PFSK-1 (cell line): ENCODE data around the gene ARHGAP25.

Experiments
- FOXP2 ChIP-seq: optimal IDR thresholded peaks from 2 replicates; pipeline ENCODE3; 2011; ENCODE audit warnings: borderline replicate concordance, control low read depth, inconsistent platforms; ENCODE audit not compliant: insufficient read depth; ENCODE audit errors: extremely low read length, extremely low read depth
- POLR2AphosphoS5 ChIP-seq: IDR thresholded peaks from 2 replicates; pipeline ENCODE4 v1.6.1; 2012; ENCODE audit warnings: low read depth, mild to moderate bottlenecking, control low read depth, low read length, moderate library complexity
- SIN3A ChIP-seq: IDR thresholded peaks from 2 replicates; pipeline ENCODE4 v1.6.1; 2012; ENCODE audit warnings: mild to moderate bottlenecking, low read length, moderate library complexity, borderline replicate concordance; ENCODE audit not compliant: insufficient read depth
- TAF1 ChIP-seq: IDR thresholded peaks from 2 replicates; pipeline ENCODE4 v1.6.1; 2012; ENCODE audit warnings: low read length, control low read depth, borderline replicate concordance; ENCODE audit not compliant: insufficient read depth
- TF ChIP-seq, protein P1 (sequence below), 2 experiments: IDR thresholded peaks; 2 replicates each; pipeline versions ENCODE4 v1.6.1 to v1.8.0; 2011 to 2012; ENCODE audit warnings: low read depth in 2 of 2, low read length in 2 of 2, control low read depth in 1 of 2, inconsistent platforms in 1 of 2, mild to moderate bottlenecking in 1 of 2, moderate library complexity in 1 of 2; ENCODE audit not compliant: insufficient read depth in 1 of 2

The ARHGAP25 gene

DNA sequence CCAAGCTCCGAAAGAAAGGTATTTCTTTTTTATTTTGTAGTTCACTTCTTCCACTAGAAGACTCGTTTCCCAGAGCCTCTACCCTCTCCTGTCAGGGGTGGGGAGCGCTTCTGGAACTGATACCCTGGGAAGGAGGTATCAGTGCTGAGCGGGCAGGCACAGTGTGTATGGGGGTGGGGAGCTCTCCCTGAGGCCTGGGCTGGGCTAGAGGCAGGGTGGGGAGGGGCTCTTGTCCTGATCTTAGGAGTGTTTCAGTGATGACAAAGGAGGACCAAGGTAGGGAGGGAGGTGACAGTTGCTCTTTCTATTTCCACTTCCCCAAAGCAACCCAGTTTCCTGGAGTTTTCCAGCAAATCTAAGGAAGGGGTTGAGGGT, 65.4 kb downstream of the ARHGAP25 start:
- no peak for TF ChIP-seq FOXP2
- TF ChIP-seq POLR2AphosphoS5: no peak

DNA sequence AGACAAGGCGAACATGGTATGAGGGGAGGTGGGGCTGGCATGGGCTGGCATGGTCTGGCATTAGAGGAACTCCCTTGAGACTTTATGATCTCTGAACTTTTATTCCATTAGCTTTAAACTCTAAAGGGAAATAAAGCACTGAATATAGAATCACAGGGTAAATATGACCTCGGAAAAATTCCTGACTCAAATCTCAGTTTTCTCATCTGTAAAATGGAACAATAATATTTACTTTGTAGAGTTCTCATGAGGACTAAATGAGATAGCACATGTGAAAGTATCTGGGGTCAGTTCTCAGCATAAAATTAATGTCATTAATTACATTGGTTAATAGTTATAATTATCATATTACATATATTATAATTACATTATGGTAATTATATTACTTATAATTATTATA, 65.9 kb downstream of the ARHGAP25 start:
- TF ChIP-seq FOXP2 (no peak), TAF1 (no peak), POLR2AphosphoS5 (no peak), SIN3A (no peak)
- TF ChIP-seq, protein P1, sequence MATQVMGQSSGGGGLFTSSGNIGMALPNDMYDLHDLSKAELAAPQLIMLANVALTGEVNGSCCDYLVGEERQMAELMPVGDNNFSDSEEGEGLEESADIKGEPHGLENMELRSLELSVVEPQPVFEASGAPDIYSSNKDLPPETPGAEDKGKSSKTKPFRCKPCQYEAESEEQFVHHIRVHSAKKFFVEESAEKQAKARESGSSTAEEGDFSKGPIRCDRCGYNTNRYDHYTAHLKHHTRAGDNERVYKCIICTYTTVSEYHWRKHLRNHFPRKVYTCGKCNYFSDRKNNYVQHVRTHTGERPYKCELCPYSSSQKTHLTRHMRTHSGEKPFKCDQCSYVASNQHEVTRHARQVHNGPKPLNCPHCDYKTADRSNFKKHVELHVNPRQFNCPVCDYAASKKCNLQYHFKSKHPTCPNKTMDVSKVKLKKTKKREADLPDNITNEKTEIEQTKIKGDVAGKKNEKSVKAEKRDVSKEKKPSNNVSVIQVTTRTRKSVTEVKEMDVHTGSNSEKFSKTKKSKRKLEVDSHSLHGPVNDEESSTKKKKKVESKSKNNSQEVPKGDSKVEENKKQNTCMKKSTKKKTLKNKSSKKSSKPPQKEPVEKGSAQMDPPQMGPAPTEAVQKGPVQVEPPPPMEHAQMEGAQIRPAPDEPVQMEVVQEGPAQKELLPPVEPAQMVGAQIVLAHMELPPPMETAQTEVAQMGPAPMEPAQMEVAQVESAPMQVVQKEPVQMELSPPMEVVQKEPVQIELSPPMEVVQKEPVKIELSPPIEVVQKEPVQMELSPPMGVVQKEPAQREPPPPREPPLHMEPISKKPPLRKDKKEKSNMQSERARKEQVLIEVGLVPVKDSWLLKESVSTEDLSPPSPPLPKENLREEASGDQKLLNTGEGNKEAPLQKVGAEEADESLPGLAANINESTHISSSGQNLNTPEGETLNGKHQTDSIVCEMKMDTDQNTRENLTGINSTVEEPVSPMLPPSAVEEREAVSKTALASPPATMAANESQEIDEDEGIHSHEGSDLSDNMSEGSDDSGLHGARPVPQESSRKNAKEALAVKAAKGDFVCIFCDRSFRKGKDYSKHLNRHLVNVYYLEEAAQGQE (IDR thresholded peaks at IDR 0.05; ENCODE audit: insufficient read depth in 1 of 2, low read depth in 2 of 2, low read length in 2 of 2): no peak

DNA sequence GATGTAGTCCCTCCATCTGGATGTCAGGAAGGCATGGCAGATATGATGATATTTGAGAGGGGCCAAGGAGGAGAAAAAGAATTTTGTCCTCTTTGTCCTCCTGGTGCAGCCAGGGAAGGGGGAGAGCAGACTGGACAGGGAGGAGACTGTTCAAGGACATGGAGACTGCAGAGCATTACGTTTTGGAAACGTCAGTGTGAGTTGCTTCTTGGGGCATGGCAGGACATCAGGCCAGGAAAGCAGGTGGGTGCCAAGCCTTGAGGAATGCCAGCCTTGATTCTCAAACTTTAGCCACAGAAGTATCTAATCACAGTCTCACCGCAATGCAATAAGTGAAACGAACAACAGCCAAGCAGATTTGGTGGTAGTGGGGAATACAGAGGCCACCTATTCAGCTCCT, 70.4 kb downstream of the ARHGAP25 start:
- TF ChIP-seq TAF1 (no peak), POLR2AphosphoS5 (no peak), FOXP2 (no peak), SIN3A (no peak)
- TF ChIP-seq, protein P1 (IDR thresholded peaks at IDR 0.05; ENCODE audit: insufficient read depth in 1 of 2, low read depth in 2 of 2, low read length in 2 of 2): no peak

DNA sequence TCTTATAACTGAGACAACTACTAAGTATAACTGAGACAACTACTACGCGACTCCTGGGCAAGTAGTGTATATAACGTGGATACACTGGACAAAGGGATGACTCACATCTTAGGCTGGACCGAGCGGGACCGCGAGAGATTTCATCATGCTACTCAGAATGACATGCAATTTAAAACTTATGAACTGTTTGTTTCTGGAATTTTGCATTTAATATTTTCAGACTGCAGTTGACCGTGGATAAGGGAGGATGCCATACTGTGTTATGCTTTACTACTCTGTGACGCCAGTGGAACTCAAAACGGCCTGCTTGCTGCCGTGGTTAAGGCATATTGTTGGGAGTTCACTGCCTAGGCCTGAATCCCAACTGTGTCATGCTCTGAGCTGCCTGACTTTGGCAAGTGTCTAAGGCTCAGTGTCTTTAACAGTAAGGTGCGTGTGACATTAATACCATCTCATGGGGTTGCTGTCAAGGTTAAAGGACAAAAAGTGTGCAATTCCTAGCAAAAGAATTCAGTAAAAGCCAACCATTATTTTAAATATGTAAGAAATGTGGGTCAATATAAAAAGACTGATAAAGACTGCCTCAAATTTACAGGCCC, 72.0 kb downstream of the ARHGAP25 start:
- no peak for TF ChIP-seq TAF1
- no peak for TF ChIP-seq POLR2AphosphoS5
- TF ChIP-seq SIN3A: no peak
- TF ChIP-seq, protein P1 (IDR thresholded peaks at IDR 0.05; ENCODE audit: insufficient read depth in 1 of 2, low read depth in 2 of 2, low read length in 2 of 2): no peak
- TF ChIP-seq FOXP2: no peak

DNA sequence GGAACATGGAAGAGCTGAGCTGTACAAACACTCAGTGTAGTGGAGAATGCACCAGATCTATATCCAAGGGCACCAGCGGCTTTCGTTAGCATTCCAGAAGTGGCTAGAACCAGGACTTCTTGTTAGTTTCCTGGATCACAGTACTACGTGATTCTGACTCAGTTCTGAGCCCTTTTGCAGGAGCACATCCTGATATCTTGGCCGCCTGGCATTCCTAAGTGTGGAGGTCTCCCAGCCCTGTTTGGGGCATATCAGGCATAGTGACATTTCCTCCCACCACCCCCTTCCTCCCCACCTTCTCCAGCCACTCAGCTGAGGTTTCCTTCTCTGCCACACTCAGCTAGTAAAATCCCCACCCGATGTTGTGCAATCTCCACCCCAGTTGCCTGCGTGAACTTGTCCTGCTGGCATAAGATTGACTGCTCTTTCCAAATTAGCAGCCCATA, 73.2 kb downstream of the ARHGAP25 start:
- TF ChIP-seq TAF1: no peak

DNA sequence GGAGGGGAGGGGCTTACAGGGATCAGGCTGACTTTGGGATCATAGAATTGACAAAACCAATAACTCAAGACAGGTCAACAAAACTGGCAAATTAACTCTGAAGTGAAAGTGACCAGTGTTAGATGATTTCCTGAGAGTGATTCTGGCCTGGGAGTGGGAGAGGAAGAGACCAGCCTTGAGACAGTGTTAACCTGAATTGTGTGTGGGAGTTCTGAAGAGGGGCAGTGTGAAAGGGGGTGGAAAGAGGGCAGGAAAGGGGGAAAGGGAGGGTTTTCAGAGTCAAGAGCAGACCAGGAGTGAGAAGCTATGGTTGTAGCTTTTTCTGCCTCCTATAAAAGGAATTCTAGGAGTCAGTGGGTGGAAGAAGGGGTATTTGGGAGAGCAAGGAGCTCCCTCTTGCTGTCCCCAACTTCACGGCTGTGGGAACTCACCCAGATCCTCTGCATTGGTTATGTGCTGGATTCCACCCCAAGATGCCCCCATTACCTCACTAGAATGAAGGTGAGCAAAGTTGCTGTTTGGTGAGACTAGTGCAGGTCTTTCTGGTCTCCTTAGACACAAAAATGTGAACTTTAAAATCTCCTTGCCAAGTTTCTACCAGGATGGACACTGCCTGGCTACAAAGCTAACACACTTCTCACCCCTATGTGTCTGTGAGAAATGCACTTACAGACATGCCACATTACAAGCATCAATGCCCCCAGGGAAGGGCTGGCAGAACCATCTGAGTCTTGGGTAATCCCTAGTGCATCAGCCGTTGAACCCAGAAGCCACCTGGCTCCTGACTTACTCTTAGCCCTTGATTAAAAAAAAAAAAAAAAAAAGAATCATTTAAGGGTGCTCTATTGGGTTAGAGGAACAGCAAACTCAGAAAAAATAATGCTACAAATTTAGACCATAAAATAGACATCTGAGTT, 75.0 kb downstream of the ARHGAP25 start:
- TF ChIP-seq FOXP2: no peak
- no peak for TF ChIP-seq TAF1
- TF ChIP-seq, protein P1 (IDR thresholded peaks at IDR 0.05; ENCODE audit: insufficient read depth in 1 of 2, low read depth in 2 of 2, low read length in 2 of 2): no peak
- no peak for TF ChIP-seq SIN3A
- no peak for TF ChIP-seq POLR2AphosphoS5
